Activated CD4-positive, alpha-beta T cell treated with anti-CD3 and anti-CD28 coated beads, Interleukin-10, Interleukin-2, amounts not matched to agents 100 ng/mL and 50 ng/mL, durations not matched to agents 16 hours and 8 hours (primary cell): ENCODE data around the gene CD82.
"Not testable (repeated sequence)": the region's sequence is repeated elsewhere in the genome, so short reads cannot be mapped to it uniquely, and the experiment has no call there.

Experiments
- DNase-seq: peaks from one replicate; pipeline ENCODE4 v3.0.0-alpha.2; 2020

Gene CD82

GRCh38 chr11:44535191-44535980, 30.1 kb upstream of the CD82 start:
- DNase-seq: no peak

- DNase-seq: no peak
These were observed 28.5 kb upstream of the CD82 start for GRCh38 chr11:44536788-44537516.

- no peak for DNase-seq
These were observed 27.8 kb upstream of the CD82 start for GRCh38 chr11:44537679-44538078.

GRCh38 chr11:44538375-44539054, 26.9 kb upstream of the CD82 start:
- DNase-seq: peak; percentile 80

- DNase-seq: no peak
These were observed 25.5 kb upstream of the CD82 start for GRCh38 chr11:44539971-44540370.

GRCh38 chr11:44540667-44541066, 24.8 kb upstream of the CD82 start:
- no peak for DNase-seq

GRCh38 chr11:44542372-44542771, 23.1 kb upstream of the CD82 start:
- DNase-seq: no peak

- DNase-seq: not testable (repeated sequence)
These were observed 18.5 kb upstream of the CD82 start for GRCh38 chr11:44546984-44547383.

GRCh38 chr11:44547534-44547933, 17.9 kb upstream of the CD82 start:
- not testable (repeated sequence) for DNase-seq

- DNase-seq: no peak
These were observed 17.3 kb upstream of the CD82 start for GRCh38 chr11:44548032-44548695.

GRCh38 chr11:44548961-44549749, 16.3 kb upstream of the CD82 start:
- not testable (repeated sequence) for DNase-seq

- DNase-seq: no peak
These were observed 15.3 kb upstream of the CD82 start for GRCh38 chr11:44550123-44550522.

- DNase-seq: no peak
These were observed 13.9 kb upstream of the CD82 start for GRCh38 chr11:44551456-44552139.

- no peak for DNase-seq
These were observed 10.2 kb upstream of the CD82 start for GRCh38 chr11:44555031-44555800.

GRCh38 chr11:44556735-44557409, 8.6 kb upstream of the CD82 start:
- peak; percentile 76 for DNase-seq

GRCh38 chr11:44557464-44557863, 8.0 kb upstream of the CD82 start:
- no peak for DNase-seq

- DNase-seq: peak; percentile 74
These were observed 6.1 kb upstream of the CD82 start for GRCh38 chr11:44559207-44559939.

- DNase-seq: not testable (repeated sequence)
These were observed 5.5 kb upstream of the CD82 start for GRCh38 chr11:44559940-44560300.

GRCh38 chr11:44561275-44561805, 4.1 kb upstream of the CD82 start:
- DNase-seq: no peak
